Measurements from ENCODE around the gene RAPGEF3.

RAPGEF3 gene

GRCh38 chr12:47758834-47759690, at the start of gene RAPGEF3:
RAPGEF3 (minus strand) TSS chr12:47758880; CDS start chr12:47758556, 324 bp downstream.
- peak; percentile 96 for DNase-seq (ENCODE audit: low spot score)

- peak; percentile 37 for DNase-seq (ENCODE audit: low spot score)
These were observed 49.4 kb upstream of the RAPGEF3 start for GRCh38 chr12:47808050-47808449.

GRCh38 chr12:47807338-47807737, 48.7 kb upstream of the RAPGEF3 start:
- DNase-seq (ENCODE audit: low spot score), result no peak

- DNase-seq (ENCODE audit: low spot score), result no peak
These were observed 46.7 kb upstream of the RAPGEF3 start for GRCh38 chr12:47805417-47805816.

- DNase-seq (ENCODE audit: low spot score), result no peak
These were observed 45.5 kb upstream of the RAPGEF3 start for GRCh38 chr12:47804171-47804570.

GRCh38 chr12:47803191-47803875, 44.7 kb upstream of the RAPGEF3 start:
- DNase-seq (ENCODE audit: low spot score), result no peak

GRCh38 chr12:47802312-47802711, 43.6 kb upstream of the RAPGEF3 start:
- no peak for DNase-seq (ENCODE audit: low spot score)

- DNase-seq (ENCODE audit: low spot score), result no peak
These were observed 43.2 kb upstream of the RAPGEF3 start for GRCh38 chr12:47801904-47802246.

- peak; percentile 38 for DNase-seq (ENCODE audit: low spot score)
These were observed 42.7 kb upstream of the RAPGEF3 start for GRCh38 chr12:47801170-47801903.

GRCh38 chr12:47800582-47800981, 41.9 kb upstream of the RAPGEF3 start:
- DNase-seq (ENCODE audit: low spot score), result no peak

- DNase-seq (ENCODE audit: low spot score), result no peak
These were observed 40.8 kb upstream of the RAPGEF3 start for GRCh38 chr12:47799357-47799955.

GRCh38 chr12:47798382-47798948, 39.8 kb upstream of the RAPGEF3 start:
- no peak for DNase-seq (ENCODE audit: low spot score)

GRCh38 chr12:47797441-47797840, 38.8 kb upstream of the RAPGEF3 start:
- DNase-seq (ENCODE audit: low spot score), result no peak

GRCh38 chr12:47795814-47796411, 37.2 kb upstream of the RAPGEF3 start:
- DNase-seq (ENCODE audit: low spot score), result no peak

- no peak for DNase-seq (ENCODE audit: low spot score)
These were observed 36.6 kb upstream of the RAPGEF3 start for GRCh38 chr12:47795121-47795813.

GRCh38 chr12:47794679-47795078, 36.0 kb upstream of the RAPGEF3 start:
- DNase-seq (ENCODE audit: low spot score), result no peak

GRCh38 chr12:47793015-47793681, 34.5 kb upstream of the RAPGEF3 start:
- DNase-seq (ENCODE audit: low spot score), result no peak

- no peak for DNase-seq (ENCODE audit: low spot score)
These were observed 33.2 kb upstream of the RAPGEF3 start for GRCh38 chr12:47791874-47792273.

GRCh38 chr12:47791351-47791746, 32.7 kb upstream of the RAPGEF3 start:
- no peak for DNase-seq (ENCODE audit: low spot score)

- DNase-seq (ENCODE audit: low spot score), result no peak
These were observed 32.1 kb upstream of the RAPGEF3 start for GRCh38 chr12:47790676-47791350.

All from AG20443 (cell line).